Liver (tissue), 9 donors: Measurements from ENCODE around the gene BICDL2. TPM values are rescaled to one million over a fixed set of nuclear protein-coding genes. Genes with fewer than 3 reads are reported as not detected.

ENCODE experiments used
- DNase-seq: peaks from one replicate; pipeline ENCODE4 v3.0.0-alpha.2; 2017; ENCODE audit warnings: low spot score
- H3K27ac ChIP-seq, 2 donors: one replicate each; pipeline ENCODE4 v1.7.0; 2013; ENCODE audit warnings: inconsistent platforms in 2 of 2, low read length in 2 of 2, control low read depth in 1 of 2, low read depth in 1 of 2, mild to moderate bottlenecking in 1 of 2
- H3K27me3 ChIP-seq, 4 donors: one replicate each; pipeline versions ENCODE4 v1.6.1 to v1.7.0; 2013; ENCODE audit warnings: low read length in 3 of 4, inconsistent platforms in 1 of 4, mild to moderate bottlenecking in 1 of 4, moderate library complexity in 1 of 4; ENCODE audit not compliant: control insufficient read depth in 4 of 4, insufficient read depth in 4 of 4
- H3K36me3 ChIP-seq, 4 donors: one replicate each; pipeline versions ENCODE4 v1.6.1 to v1.7.0; 2013; ENCODE audit warnings: low read length in 3 of 4, mild to moderate bottlenecking in 3 of 4, low read depth in 1 of 4, moderate library complexity in 1 of 4; ENCODE audit not compliant: control insufficient read depth in 4 of 4, insufficient read depth in 3 of 4
- H3K4me1 ChIP-seq, 4 donors: one replicate each; pipeline versions ENCODE4 v1.6.1 to v1.7.0; 2013; ENCODE audit warnings: low read length in 3 of 4, mild to moderate bottlenecking in 3 of 4, moderate library complexity in 1 of 4; ENCODE audit not compliant: control insufficient read depth in 4 of 4, insufficient read depth in 4 of 4
- H3K4me3 ChIP-seq, 3 donors: one replicate each; pipeline versions ENCODE4 v1.6.1 to v1.7.0; 2013; ENCODE audit warnings: low read length in 3 of 3, control low read depth in 1 of 3, low read depth in 1 of 3, mild to moderate bottlenecking in 1 of 3
- H3K9ac ChIP-seq, 2 donors: one replicate each; pipeline ENCODE4 v1.7.0; 2013; ENCODE audit warnings: low read length in 2 of 2, mild to moderate bottlenecking in 2 of 2, moderate library complexity in 2 of 2, control low read depth in 1 of 2, low read depth in 1 of 2
- H3K9me3 ChIP-seq, 4 donors: one replicate each; pipeline versions ENCODE4 v1.6.1 to v1.7.0; 2013; ENCODE audit warnings: low read length in 3 of 4; ENCODE audit not compliant: control insufficient read depth in 4 of 4
- ATF3 ChIP-seq: IDR thresholded peaks from 2 replicates; pipeline ENCODE4 v1.6.1; 2016; ENCODE audit warnings: antibody characterized with exemption
- CTCF ChIP-seq: fragments of 150-350 bp; IDR thresholded peaks from 2 replicates; pipeline ENCODE4 v1.5.1; 2017; ENCODE audit warnings: improper control_type of control experiment, low read depth, low read length; ENCODE audit not compliant: missing input control
- EGR1 ChIP-seq, 2 donors: IDR thresholded peaks; 2 replicates each; pipeline ENCODE4 v1.6.1; 2016 to 2018; ENCODE audit warnings: antibody characterized with exemption in 2 of 2, low read depth in 2 of 2
- FOXA2 ChIP-seq: IDR thresholded peaks from 2 replicates; pipeline ENCODE4 v1.6.1; 2016; ENCODE audit warnings: antibody characterized with exemption
- GABPA ChIP-seq, 2 donors: IDR thresholded peaks in 1 of 2; conservative IDR thresholded peaks in 1 of 2; 2 replicates each; pipeline ENCODE4 v1.6.1; 2016; ENCODE audit warnings: antibody characterized with exemption in 2 of 2, mild to moderate bottlenecking in 1 of 2, moderate library complexity in 1 of 2
- JUND ChIP-seq, 2 donors: IDR thresholded peaks; 2 replicates each; pipeline ENCODE4 v1.6.1; 2016; ENCODE audit warnings: antibody characterized with exemption in 2 of 2
- MAX ChIP-seq: IDR thresholded peaks from 2 replicates; pipeline ENCODE4 v1.6.1; 2016; ENCODE audit warnings: antibody characterized with exemption
- YY1 ChIP-seq: IDR thresholded peaks from 2 replicates; pipeline ENCODE4 v1.6.1; 2016; ENCODE audit warnings: antibody characterized with exemption, mild to moderate bottlenecking
- WGBS: extraction: QIAGEN DNeasy Blood & Tissue Kit; methylation state at CpG from one replicate; pipeline ENCODE4 v1.1.7; 2013; 5-methylcytosine and 5-hydroxymethylcytosine counted together
- polyA plus RNA-seq, 2 donors: library from polyadenylated mRNA; stranded (reverse) in 1 of 2; unstranded in 1 of 2; fragments of 200-250 nt in 1 of 2; fragments of >200 nt in 1 of 2; fragmentation: Nextera tagmentation in 1 of 2; extraction: Ambion mirVana in 1 of 2; gene quantifications; one replicate each; pipeline versions ENCODE4 v1.2.1 to v1.2.3, GENCODE V29; 2013 to 2015
- total RNA-seq, 2 donors: library from RNA; depleted of rRNA; stranded (reverse); fragments of >200 nt; gene quantifications; one replicate each; pipeline ENCODE4 v1.2.3, GENCODE V29; 2014
- donor health status: healthy.
- donor health status: healthy.
- donor health status: healthy.
- donor health status: healthy.
- donor health status: healthy.

BICDL2 gene
- total and polyA plus RNA-seq, 4 donors: 0.15 to 0.59 (median 0.33) TPM; not detected in 1

GRCh38 chr16:3022208-3022683 is 14.5 kb downstream of the BICDL2 start:
- H3K27ac ChIP-seq: peak overlapping the region; percentile 95 to 97
- H3K4me1 ChIP-seq: peaks cover 12 to 37% (median 26%) of the 10 kb centered on the region in 4 donors
- H3K4me3 ChIP-seq: no peak overlapping the region
- peak; percentile 28 to 55 for TF ChIP-seq EGR1 (IDR thresholded peaks at IDR 0.05; ENCODE audit: low read depth in 2 of 2)
- peak; percentile 74 to 92 for TF ChIP-seq JUND (IDR thresholded peaks at IDR 0.05)
- TF ChIP-seq MAX: no peak
- no peak for TF ChIP-seq FOXA2
- 54% methylated on average over 8 of the region's 8 CpGs for WGBS
- peaks cover 0 to 14% (median 3%) of the 10 kb centered on the region in 4 donors for H3K36me3 ChIP-seq
- no peaks in the 10 kb centered on the region for H3K9me3 ChIP-seq
- no peaks in the 10 kb centered on the region for H3K27me3 ChIP-seq
- peak overlapping the region in 1 of 2 donors; percentile 22 for H3K9ac ChIP-seq
- no peak for DNase-seq

GRCh38 chr16:3021449-3022207 is 15.1 kb downstream of the BICDL2 start:
- TF ChIP-seq YY1 (no peak), CTCF (peak; percentile 22)
- Histone ChIP-seq H3K4me1 (peaks cover 12 to 37% (median 26%) of the 10 kb centered on the region in 4 donors), H3K27ac (peak overlapping the region; percentile 92 to 95), H3K27me3 (no peaks in the 10 kb centered on the region), H3K9me3 (no peaks in the 10 kb centered on the region), H3K36me3 (peaks cover 0 to 9% (median 3%) of the 10 kb centered on the region in 4 donors), H3K9ac (peak overlapping the region; percentile 22 to 61), H3K4me3 (peak overlapping the region; percentile 68 to 75 (median 74))
- peak; percentile 76 for DNase-seq
- WGBS: 36% methylated on average over 25 of the region's 25 CpGs

GRCh38 chr16:3020604-3021448 is 15.9 kb downstream of the BICDL2 start:
- no peaks in the 10 kb centered on the region for H3K27me3 ChIP-seq
- H3K27ac ChIP-seq: peak overlapping the region; percentile 92 to 95
- H3K4me1 ChIP-seq: peaks cover 12 to 37% (median 26%) of the 10 kb centered on the region in 4 donors
- peak overlapping the region; percentile 68 to 78 (median 74) for H3K4me3 ChIP-seq
- peak overlapping the region; percentile 63 to 66 for H3K9ac ChIP-seq
- peaks cover 0 to 2% (median under 1%) of the 10 kb centered on the region in 4 donors for H3K36me3 ChIP-seq
- 1% methylated on average over 57 of the region's 57 CpGs for WGBS
- H3K9me3 ChIP-seq: no peaks in the 10 kb centered on the region
- DNase-seq: peak; percentile 60
- TF ChIP-seq GABPA (IDR thresholded peaks at IDR 0.05 in 1 of 2, conservative IDR thresholded peaks at IDR 0.05 in 1 of 2): peak in 1 of 2 donors; percentile 12
- peak; percentile 50 for TF ChIP-seq ATF3
- TF ChIP-seq YY1: peak; percentile 11
- TF ChIP-seq EGR1 (IDR thresholded peaks at IDR 0.05; ENCODE audit: low read depth in 2 of 2): no peak
- TF ChIP-seq JUND (IDR thresholded peaks at IDR 0.05): peak; percentile 77 to 97
